Peyer's patch (tissue), 4 donors: ENCODE data around the gene WDR48.

Experiments used
- POLR2A ChIP-seq, 2 donors: fragments of 450-650 bp; IDR thresholded peaks; one replicate each; pipeline ENCODE4 v1.5.1; 2017; ENCODE audit warnings: antibody characterized with exemption in 2 of 2, mild to moderate bottlenecking in 2 of 2, moderate library complexity in 2 of 2
- TF ChIP-seq, protein P1 (sequence below), 6 experiments: fragments of 450-650 bp in 4 of 6; fragments of 200-600 bp in 2 of 6; sonication (generic) in 1 of 6; IDR thresholded peaks; one replicate each; pipeline ENCODE4 v1.5.1; 2017 to 2019; ENCODE audit warnings: antibody characterized with exemption in 6 of 6, mild to moderate bottlenecking in 3 of 6, moderate library complexity in 1 of 6

DNA sequence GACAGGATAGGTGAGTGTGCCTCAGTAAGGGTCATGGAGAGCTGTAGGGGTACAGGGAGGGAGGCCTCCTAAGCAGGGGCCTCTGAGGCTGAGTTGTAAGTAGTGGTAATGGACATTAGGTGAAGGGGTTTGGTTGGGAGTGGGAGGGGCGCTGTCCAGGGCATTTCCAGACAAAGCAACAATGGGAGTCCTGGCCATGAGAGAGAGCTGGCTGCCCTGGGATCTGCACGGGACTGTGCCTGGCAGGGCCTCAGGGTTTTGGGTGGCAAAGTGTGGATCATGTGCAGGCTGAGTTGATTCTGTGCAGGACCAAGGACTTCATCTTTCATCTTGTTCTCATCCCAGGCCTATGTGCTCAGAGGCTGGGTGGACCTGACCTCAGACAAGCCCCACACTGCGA is 60.3 kb downstream of the WDR48 start:
- no peak for TF ChIP-seq POLR2A (IDR thresholded peaks at IDR 0.05)
- TF ChIP-seq, protein P1, sequence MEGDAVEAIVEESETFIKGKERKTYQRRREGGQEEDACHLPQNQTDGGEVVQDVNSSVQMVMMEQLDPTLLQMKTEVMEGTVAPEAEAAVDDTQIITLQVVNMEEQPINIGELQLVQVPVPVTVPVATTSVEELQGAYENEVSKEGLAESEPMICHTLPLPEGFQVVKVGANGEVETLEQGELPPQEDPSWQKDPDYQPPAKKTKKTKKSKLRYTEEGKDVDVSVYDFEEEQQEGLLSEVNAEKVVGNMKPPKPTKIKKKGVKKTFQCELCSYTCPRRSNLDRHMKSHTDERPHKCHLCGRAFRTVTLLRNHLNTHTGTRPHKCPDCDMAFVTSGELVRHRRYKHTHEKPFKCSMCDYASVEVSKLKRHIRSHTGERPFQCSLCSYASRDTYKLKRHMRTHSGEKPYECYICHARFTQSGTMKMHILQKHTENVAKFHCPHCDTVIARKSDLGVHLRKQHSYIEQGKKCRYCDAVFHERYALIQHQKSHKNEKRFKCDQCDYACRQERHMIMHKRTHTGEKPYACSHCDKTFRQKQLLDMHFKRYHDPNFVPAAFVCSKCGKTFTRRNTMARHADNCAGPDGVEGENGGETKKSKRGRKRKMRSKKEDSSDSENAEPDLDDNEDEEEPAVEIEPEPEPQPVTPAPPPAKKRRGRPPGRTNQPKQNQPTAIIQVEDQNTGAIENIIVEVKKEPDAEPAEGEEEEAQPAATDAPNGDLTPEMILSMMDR (IDR thresholded peaks at IDR 0.05): no peak
